Bone marrow (tissue), 2 donors: ENCODE data around the gene UNK.
"Not testable (repeated sequence)": the region's sequence is repeated elsewhere in the genome, so short reads cannot be mapped to it uniquely, and the experiment has no call there.

Experiments
- DNase-seq, 2 donors: peaks; one replicate each; lab custom pipeline; 2025; lab: John Stamatoyannopoulos, UW

UNK gene

DNA sequence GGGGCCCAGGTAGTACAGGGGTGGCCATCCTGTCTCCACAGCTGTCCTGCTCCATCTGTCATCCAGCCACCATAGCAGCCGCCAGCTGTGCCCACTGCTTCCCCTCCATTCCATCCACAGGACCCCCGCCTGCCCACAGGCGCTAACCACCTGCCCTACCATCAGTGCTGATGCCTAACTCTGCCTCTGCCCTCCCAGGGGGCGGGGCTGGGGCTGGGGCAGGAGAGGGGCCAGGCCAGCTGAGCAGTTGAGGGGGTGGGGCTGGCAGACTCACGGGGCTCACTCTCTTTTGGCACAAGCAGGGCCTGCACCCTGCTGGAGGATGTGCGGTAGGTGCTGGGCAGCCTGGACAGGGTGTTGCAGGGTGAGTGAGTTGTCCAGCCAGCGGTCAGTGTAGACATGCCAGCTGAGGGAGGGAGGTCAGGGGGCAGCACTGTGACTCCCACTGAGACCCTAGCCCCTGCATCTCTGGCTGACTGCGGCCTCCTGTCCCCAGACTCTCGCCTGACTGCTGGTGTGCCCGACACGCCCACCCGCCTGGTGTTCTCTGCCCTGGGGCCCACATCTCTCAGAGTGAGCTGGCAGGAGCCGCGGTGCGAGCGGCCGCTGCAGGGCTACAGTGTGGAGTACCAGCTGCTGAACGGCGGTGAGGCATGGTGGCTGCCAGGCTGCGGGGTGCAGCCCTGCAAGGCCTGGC is 29.3 kb upstream of the UNK start:
- DNase-seq: no peak

DNA sequence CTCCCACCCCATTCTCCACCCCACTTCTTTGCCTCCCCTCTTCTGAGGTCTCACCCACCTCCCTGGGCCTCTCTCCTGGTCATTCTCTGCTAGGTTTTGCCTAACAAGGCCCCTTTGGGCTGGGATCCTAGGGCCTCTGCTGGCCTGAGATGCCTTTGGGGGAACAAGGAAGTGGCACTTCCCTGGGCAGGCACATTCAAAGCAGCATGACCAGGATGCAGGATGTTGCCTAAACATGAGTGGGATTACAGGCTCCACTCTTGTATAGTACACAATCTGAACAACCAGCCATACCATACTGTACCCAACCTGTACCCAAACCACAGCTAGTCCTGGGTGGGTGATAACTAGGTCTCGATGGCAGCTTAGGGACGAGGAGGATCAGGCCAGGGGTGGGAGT is 28.6 kb upstream of the UNK start:
- no peak for DNase-seq

DNA sequence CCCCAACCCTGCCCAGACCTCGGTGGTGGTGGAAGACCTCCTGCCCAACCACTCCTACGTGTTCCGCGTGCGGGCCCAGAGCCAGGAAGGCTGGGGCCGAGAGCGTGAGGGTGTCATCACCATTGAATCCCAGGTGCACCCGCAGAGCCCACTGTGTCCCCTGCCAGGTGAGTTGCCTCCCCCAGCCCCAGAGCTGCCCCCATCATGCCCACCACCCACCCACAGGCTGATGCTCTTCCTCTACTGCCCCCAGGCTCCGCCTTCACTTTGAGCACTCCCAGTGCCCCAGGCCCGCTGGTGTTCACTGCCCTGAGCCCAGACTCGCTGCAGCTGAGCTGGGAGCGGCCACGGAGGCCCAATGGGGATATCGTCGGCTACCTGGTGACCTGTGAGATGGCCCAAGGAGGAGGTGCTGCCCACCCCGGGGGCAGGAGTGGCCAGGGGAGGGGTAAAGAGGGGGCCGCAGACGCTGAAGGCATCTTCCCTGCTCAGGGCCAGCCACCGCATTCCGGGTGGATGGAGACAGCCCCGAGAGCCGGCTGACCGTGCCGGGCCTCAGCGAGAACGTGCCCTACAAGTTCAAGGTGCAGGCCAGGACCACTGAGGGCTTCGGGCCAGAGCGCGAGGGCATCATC is 28.0 kb upstream of the UNK start:
- no peak for DNase-seq

GRCh38 chr17:75757086-75757681 is 27.4 kb upstream of the UNK start:
- DNase-seq: no peak

- no peak for DNase-seq
Observed at GRCh38 chr17:75758131-75758905, 26.3 kb upstream of the UNK start.

GRCh38 chr17:75759457-75759856 is 25.1 kb upstream of the UNK start:
- DNase-seq: no peak

- not testable (repeated sequence) for DNase-seq
Observed at GRCh38 chr17:75759978-75760640, 24.5 kb upstream of the UNK start.

GRCh38 chr17:75762513-75763268 is 21.9 kb upstream of the UNK start:
- DNase-seq: no peak

DNA sequence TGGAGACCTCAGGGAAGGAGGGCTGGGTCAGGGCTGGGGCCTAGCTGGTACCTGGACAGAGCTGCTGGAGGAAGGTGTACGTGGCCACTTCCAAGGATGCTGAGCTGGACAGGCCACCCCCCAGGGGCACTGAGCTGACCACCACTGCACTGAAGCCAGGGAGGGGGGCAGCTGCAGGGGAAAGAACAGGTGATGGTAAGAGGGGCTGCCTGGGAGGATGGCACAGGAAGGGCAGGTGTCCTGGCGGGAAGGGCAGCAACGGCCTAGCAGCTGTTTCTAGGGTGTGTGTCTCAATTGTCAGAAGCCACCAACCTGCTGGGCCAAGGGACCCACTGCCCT is 21.4 kb upstream of the UNK start:
- DNase-seq: no peak

GRCh38 chr17:75763613-75764416 is 20.8 kb upstream of the UNK start:
- DNase-seq: no peak

DNA sequence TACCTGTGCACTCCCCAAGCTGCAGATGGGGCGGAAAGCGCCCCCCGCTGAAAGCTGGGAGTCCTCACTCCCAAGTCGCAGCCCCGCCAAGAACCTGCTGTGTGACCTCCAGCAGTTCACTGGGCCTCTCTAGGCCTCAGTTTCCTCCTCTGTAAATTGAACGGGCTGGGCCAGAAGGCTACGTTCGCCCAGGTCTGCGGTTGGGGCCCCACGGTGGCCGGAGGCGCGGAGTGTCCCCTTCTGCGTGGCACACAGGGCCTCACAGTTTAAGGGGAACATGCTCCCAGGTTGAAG is 20.2 kb upstream of the UNK start:
- DNase-seq: no peak

DNA sequence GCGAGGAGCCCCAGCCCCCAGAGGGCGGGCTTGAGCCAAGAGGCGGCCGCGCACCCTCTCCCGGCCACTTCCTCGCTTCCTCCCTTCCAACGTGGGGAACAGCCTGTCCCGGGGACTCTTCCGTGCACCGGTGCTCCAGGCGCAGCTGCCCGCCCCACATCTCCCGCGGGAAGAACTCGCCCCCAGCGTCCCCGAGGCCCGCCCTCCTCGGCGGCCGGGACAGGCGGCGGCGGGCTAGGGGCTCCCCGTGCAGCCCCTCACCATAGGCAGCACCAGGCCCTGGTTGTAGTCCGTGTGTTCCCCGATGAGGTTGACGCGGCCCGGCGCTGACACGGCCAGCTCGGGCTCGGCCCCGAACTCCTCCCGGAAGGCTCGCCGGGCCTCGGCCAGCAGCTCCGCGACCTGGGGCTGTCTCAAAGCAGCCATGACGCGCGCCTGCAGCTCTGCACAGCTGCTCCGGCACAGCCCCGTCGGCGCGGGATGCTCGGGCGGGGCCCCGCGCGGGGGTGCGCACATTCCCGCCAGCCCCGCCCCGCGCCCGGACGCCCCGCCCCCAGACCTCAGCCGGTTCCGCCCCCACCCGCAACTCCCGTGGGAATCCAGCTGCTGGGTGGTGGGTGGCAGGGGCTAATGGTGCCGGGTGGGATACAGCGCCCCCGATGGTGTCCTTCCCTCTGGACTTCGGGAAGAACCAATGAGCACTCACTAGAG is 19.7 kb upstream of the UNK start, which contains the start of gene GALK1:
TSS of gene GALK1 (minus strand) at position 482 of the 711 bp plus-strand sequence. CDS start at position 426, 56 bp downstream.
- peak; percentile 35 to 80 for DNase-seq

DNA sequence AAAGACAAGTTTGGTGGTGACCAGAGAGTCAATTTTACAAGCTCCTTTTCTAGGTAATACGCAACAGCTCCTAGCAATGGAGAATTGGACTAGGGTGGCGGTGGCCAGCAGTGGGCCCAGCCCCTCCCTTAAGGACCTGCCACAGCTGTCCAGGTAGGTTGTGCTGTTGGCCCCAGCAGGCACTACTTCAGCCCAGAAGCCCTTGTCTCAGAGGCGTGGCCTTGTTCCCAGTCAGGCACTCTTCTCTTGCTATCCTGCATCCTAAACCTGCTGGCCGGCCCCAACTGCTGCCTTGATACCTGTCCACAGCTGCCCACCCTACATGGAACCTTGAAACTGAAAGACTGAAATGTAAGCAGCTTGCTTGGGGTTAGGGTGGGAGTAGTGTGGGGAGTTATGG is 18.6 kb upstream of the UNK start:
- DNase-seq: no peak

- DNase-seq: no peak
Observed at GRCh38 chr17:75767881-75768280, 16.7 kb upstream of the UNK start.

GRCh38 chr17:75769536-75769935 is 15.1 kb upstream of the UNK start:
- no peak for DNase-seq

GRCh38 chr17:75771334-75772281 is 13.0 kb upstream of the UNK start:
- DNase-seq: no peak

DNA sequence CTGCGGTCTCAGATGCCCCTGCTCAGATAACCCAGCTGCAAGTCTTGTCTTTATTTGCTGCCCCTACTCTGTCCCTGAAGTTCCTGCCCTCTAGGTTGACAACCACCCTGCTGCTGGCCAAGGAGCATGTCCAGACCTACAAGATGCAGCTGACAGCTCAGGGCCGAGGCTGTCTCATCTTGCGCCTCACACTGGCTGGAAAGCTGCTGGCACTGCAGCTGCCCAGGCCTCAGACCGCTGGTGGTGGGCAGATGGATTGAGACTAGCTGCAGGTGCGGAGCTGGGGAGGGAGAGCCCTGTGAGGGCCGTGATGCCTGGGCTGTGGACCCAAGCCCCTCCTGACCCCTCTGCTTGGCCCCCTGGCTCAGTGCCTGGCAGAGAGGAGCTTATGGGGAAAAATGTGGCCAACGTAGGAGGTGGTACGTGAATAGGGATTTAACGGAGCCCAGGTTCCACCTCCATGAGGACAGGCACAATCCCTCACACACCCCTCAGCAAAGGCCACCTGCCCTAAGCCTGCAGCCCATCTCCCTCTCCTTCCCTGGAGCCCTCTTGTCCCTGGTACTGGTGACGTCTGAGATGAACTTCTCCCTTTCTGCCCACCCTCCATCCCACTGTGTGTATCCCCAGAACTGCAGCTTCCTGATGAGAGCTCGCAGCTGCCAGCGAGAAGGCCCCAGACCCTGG is 11.3 kb upstream of the UNK start:
- no peak for DNase-seq

DNA sequence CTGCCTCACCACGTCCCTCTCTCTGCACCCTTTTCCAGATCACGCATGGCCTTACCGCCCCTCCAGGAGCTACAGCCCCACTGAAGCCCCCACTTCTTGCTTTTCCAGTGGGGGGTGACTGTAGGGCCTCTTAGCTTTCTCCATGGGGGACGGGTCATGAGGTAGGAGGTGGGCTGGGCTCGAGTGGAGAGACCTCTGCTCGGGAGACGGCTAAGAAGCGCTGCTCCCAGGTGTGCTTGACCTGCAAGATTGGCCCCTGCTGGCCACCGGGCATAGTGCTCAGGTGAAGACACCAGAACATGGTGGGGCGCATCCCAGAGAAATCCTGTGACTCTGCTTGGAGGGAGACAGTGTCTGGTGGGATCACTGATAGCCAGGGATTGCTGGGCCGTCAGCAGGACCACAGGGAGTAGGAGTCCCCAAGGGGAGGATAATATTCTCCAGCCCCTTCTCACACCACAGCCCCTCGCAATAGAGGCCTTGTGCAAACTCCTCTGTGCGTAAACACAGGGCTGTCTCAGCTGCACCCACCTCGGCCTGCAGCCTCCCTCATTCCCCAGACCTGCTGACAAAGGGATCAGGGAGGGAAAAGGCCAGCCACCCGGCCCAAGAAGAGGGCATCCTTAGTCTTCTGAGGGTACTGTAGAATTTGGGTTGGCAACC is 10.7 kb upstream of the UNK start:
- no peak for DNase-seq
